Hepatocyte (in vitro differentiated cells): ENCODE data around the gene MED9.

Source experiments
- EZH2phosphoT487 ChIP-seq: fragments of 200-600 bp; sonication (generic); IDR thresholded peaks from one replicate; pipeline ENCODE4 v1.6.1; 2018; ENCODE audit warnings: antibody characterized with exemption, mild to moderate bottlenecking, low read depth, moderate library complexity; ENCODE audit not compliant: unreplicated experiment, severe bottlenecking
- TF ChIP-seq, protein P1 (sequence below): fragments of 200-600 bp; sonication (generic); IDR thresholded peaks from 2 replicates; pipeline ENCODE4 v1.5.1; 2016; ENCODE audit warnings: antibody characterized with exemption, mild to moderate bottlenecking; ENCODE audit not compliant: poor library complexity

DNA sequence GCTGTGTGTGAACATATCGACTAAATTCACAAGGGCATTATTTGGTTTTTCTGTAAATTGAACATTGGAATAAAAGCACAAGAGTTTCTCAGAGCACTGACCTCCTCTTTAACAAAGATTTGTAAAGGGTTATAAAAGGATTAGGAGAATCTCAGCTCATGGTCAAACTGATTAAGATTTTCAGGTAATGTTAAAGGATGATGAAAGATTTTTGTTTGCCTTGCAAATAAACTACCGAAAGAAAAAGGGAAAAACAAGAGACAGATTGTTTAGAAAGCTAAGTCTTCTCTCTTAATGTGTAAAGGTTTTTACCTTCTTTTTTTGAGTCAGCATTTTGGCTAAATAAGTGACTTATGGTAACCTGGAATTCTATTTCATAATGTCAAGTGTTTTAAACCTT, 47.6 kb upstream of the MED9 start:
- TF ChIP-seq, protein P1, sequence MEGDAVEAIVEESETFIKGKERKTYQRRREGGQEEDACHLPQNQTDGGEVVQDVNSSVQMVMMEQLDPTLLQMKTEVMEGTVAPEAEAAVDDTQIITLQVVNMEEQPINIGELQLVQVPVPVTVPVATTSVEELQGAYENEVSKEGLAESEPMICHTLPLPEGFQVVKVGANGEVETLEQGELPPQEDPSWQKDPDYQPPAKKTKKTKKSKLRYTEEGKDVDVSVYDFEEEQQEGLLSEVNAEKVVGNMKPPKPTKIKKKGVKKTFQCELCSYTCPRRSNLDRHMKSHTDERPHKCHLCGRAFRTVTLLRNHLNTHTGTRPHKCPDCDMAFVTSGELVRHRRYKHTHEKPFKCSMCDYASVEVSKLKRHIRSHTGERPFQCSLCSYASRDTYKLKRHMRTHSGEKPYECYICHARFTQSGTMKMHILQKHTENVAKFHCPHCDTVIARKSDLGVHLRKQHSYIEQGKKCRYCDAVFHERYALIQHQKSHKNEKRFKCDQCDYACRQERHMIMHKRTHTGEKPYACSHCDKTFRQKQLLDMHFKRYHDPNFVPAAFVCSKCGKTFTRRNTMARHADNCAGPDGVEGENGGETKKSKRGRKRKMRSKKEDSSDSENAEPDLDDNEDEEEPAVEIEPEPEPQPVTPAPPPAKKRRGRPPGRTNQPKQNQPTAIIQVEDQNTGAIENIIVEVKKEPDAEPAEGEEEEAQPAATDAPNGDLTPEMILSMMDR = no peak
- no peak for TF ChIP-seq EZH2phosphoT487
